Measurements from ENCODE around the gene PRKCQ.

PRKCQ gene

DNA sequence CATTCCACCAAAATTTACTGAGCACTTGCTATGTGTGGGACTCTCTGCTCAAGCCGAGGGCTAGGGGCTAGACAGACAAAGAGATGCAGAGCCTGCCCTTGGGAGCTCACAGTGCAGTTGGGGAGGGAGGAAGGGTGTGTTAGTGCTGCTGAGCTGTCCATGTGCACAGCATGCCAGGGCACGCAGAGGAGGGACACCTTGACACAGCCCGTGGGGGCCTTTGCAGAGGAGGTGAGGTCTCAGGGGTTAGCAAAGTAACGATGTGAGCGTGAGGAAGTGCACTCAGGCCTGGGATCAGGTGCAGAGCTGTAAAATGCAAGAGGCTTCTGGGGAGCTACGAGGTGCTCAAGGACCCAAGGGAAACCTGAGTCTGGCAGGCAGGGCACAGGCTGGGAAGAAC lies 16.3 kb downstream of the PRKCQ start:
- TF ChIP-seq, protein P1, sequence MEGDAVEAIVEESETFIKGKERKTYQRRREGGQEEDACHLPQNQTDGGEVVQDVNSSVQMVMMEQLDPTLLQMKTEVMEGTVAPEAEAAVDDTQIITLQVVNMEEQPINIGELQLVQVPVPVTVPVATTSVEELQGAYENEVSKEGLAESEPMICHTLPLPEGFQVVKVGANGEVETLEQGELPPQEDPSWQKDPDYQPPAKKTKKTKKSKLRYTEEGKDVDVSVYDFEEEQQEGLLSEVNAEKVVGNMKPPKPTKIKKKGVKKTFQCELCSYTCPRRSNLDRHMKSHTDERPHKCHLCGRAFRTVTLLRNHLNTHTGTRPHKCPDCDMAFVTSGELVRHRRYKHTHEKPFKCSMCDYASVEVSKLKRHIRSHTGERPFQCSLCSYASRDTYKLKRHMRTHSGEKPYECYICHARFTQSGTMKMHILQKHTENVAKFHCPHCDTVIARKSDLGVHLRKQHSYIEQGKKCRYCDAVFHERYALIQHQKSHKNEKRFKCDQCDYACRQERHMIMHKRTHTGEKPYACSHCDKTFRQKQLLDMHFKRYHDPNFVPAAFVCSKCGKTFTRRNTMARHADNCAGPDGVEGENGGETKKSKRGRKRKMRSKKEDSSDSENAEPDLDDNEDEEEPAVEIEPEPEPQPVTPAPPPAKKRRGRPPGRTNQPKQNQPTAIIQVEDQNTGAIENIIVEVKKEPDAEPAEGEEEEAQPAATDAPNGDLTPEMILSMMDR (IDR thresholded peaks at IDR 0.05; ENCODE audit: extremely low read depth, insufficient read depth, missing control alignments), result no peak
- DNase-seq (ENCODE audit: low spot score), result no peak
- in situ Hi-C loops (cut with MboI; ENCODE audit: low pct_unique_long_range_greater_than_20kb, low sequenced_read_pairs, unreplicated experiment), result no loop called here

DNA sequence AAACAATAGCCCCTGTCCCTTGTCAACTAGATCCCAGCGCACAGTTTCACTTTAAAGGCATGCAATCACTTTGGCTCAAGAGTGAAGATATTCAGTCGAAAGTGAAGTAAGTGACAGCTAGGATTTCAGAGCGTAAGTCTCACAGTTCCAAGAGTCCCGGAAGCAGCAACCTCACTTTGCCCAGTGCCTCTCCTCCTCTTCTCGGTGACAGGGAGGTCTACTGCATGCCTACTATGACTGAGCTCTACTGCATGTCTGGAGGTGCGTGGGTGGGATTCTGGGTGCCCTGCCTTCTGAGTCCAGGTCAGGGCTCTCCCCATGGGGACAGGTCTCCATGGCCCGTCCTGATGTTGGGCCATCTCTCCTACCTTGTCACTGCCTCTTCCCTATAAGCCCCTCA lies 17.0 kb downstream of the PRKCQ start:
- TF ChIP-seq, protein P1 (IDR thresholded peaks at IDR 0.05; ENCODE audit: extremely low read depth, insufficient read depth, missing control alignments), result no peak
- no peak for DNase-seq (ENCODE audit: low spot score)
- in situ Hi-C loops (cut with MboI; ENCODE audit: low pct_unique_long_range_greater_than_20kb, low sequenced_read_pairs, unreplicated experiment), result no loop called here

DNA sequence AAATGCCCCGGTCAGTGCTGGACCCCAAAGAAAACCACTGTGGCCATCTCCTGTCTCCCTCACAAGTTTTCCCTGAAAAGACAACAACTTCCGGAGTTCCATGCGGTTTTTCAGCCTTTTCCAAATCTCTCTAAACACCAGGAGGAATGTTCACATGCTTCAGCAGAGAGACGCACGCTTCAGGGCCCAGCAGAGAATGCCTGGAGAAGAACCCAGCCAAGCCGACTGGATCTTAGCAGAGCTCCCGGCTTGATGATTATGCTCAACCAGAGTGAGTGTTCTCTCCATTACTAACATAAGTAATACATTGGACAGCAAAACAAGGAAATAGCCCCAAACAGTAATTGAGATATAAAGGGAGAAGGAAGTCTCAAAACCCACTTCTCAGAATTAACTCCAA lies 17.9 kb downstream of the PRKCQ start:
- in situ Hi-C loops (cut with MboI; ENCODE audit: low pct_unique_long_range_greater_than_20kb, low sequenced_read_pairs, unreplicated experiment), result no loop called here
- DNase-seq (ENCODE audit: low spot score), result no peak
- TF ChIP-seq, protein P1 (IDR thresholded peaks at IDR 0.05; ENCODE audit: extremely low read depth, insufficient read depth, missing control alignments), result no peak

DNA sequence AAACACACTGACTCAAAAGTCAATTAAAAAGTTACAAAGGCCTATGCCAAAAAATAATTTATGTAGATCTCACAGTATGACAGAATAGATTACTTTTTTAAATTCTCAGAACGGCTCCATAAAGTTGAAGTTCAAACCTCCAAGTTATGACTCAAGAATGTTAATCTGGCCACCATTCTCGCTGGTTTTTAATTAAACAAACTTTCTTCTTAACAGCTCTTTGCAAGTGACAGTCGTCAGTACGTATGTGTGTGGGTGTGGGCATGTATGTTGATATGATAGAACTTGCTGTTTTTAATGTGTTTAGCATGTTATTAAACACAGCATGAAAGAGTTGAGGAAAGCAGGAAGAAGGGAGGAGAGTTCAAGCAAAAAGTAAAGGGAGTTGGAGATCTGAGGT lies 18.5 kb downstream of the PRKCQ start:
- in situ Hi-C loops (cut with MboI; ENCODE audit: low pct_unique_long_range_greater_than_20kb, low sequenced_read_pairs, unreplicated experiment), result no loop called here
- no peak for DNase-seq (ENCODE audit: low spot score)
- TF ChIP-seq, protein P1 (IDR thresholded peaks at IDR 0.05; ENCODE audit: extremely low read depth, insufficient read depth, missing control alignments), result no peak

DNA sequence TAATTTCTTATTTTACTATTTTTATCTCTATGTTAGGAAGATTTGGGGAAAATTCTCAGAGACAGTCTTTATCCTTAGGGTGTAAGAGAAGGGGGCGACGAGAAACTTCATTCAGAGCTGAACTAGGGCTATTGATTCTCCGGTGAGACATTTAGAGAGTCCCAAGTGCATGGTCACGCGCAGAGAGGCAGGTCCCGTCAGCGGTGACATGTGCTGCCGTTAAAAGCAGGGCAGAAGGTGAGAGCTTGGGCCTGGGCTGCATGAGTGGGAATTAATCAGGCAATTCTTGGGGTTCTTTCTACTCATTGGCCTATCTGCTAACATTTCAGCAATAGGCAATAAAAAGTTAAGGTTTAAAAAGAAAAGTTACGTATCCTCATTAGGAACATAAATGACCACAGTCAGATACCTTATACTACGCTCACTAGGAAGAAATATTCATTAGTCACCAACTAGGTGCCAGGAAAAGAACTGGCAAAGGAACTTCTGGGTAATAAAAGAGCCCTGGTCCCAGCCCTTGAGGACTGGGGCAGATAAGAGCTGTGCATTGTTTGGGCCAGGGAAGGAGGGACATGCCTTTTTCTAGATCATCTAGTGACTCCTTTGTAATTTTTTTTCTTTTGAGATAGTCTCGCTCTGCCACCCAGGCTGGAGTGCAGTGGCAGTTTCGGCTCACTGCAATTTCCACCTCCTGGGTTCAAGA lies 21.2 kb downstream of the PRKCQ start:
- no peak for DNase-seq (ENCODE audit: low spot score)
- TF ChIP-seq, protein P1 (IDR thresholded peaks at IDR 0.05; ENCODE audit: extremely low read depth, insufficient read depth, missing control alignments), result no peak
- in situ Hi-C loops (cut with MboI; ENCODE audit: low pct_unique_long_range_greater_than_20kb, low sequenced_read_pairs, unreplicated experiment), result no loop called here

DNA sequence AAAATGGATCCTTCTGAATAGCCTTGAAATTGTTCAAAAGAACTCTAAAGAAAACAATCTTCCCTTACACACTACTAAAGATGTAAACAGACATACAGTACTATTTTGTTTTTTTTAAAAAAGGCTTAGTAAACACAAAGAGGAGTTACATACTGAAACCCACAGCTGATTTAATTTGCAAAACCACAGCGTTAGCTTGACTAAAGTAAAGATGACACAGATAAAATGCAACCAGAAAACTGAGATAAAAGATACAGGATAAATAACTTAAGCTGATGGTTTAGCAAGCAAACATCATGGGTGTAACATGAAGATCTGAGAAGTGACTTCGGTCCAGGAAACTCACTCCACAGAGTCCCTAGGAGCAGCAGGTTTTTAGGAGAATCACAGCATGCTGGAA lies 21.8 kb downstream of the PRKCQ start:
- TF ChIP-seq, protein P1 (IDR thresholded peaks at IDR 0.05; ENCODE audit: extremely low read depth, insufficient read depth, missing control alignments), result no peak
- no peak for DNase-seq (ENCODE audit: low spot score)
- in situ Hi-C loops (cut with MboI; ENCODE audit: low pct_unique_long_range_greater_than_20kb, low sequenced_read_pairs, unreplicated experiment), result no loop called here
